NCI-H2029 (cell line): ENCODE results near the gene MYOD1.

Source experiments
- DNase-seq: peaks from one replicate; lab custom pipeline; 2025; lab: John Stamatoyannopoulos, UW

The MYOD1 gene

GRCh38 chr11:17734986-17735817, 15.8 kb downstream of the MYOD1 start:
- DNase-seq, result no peak

GRCh38 chr11:17735818-17736578, 16.6 kb downstream of the MYOD1 start:
- DNase-seq, result no peak

- no peak for DNase-seq
Measured at GRCh38 chr11:17736579-17736893, 17.2 kb downstream of the MYOD1 start.

- DNase-seq, result no peak
Measured at GRCh38 chr11:17736930-17737817, 17.8 kb downstream of the MYOD1 start.

- no peak for DNase-seq
Measured at GRCh38 chr11:17738151-17738973, 19.0 kb downstream of the MYOD1 start.

- DNase-seq, result no peak
Measured at GRCh38 chr11:17739945-17740338, 20.6 kb downstream of the MYOD1 start.

GRCh38 chr11:17740649-17741235, 21.4 kb downstream of the MYOD1 start:
- no peak for DNase-seq

- DNase-seq, result no peak
Measured at GRCh38 chr11:17741487-17741886, 22.1 kb downstream of the MYOD1 start.

- DNase-seq, result no peak
Measured at GRCh38 chr11:17742019-17742418, 22.6 kb downstream of the MYOD1 start.

GRCh38 chr11:17743026-17743807, 23.8 kb downstream of the MYOD1 start:
- DNase-seq, result no peak

GRCh38 chr11:17743808-17744119, 24.4 kb downstream of the MYOD1 start:
- DNase-seq, result no peak

GRCh38 chr11:17744151-17744940, 25.0 kb downstream of the MYOD1 start:
- DNase-seq, result no peak

- no peak for DNase-seq
Measured at GRCh38 chr11:17745023-17745772, 25.8 kb downstream of the MYOD1 start.

GRCh38 chr11:17746096-17746495, 26.7 kb downstream of the MYOD1 start:
- DNase-seq, result no peak

GRCh38 chr11:17747131-17747955, 28.0 kb downstream of the MYOD1 start:
- DNase-seq, result no peak

GRCh38 chr11:17748044-17748443, 28.7 kb downstream of the MYOD1 start:
- no peak for DNase-seq

GRCh38 chr11:17748761-17749721, 29.7 kb downstream of the MYOD1 start:
- DNase-seq, result no peak
